K562 (cell line): Measurements from ENCODE around the gene GCDH. TPM values are rescaled to one million over a fixed set of nuclear protein-coding genes. Genes with fewer than 3 reads are reported as not detected.

ENCODE experiments used
- CCAR2 ChIP-seq: fragments of 200-400 bp; formaldehyde crosslinking; IDR thresholded peaks from 2 replicates; pipeline ENCODE4 v1.6.1; 2017; ENCODE audit warnings: mild to moderate bottlenecking, low read depth, low read length
- DACH1 ChIP-seq: fragments of 450-650 bp; IDR thresholded peaks from 2 replicates; pipeline ENCODE4 v1.6.1; 2018; ENCODE audit not compliant: partially characterized antibody
- FOSL1 ChIP-seq: fragments of 200-800 bp; sonication (Bioruptor generic); conservative IDR thresholded peaks from 2 replicates; pipeline ENCODE4 v1.6.1; 2016; ENCODE audit warnings: missing genetic modification characterization, missing compliant biosample characterization
- GATAD2B ChIP-seq: fragments of 450-650 bp; IDR thresholded peaks from 2 replicates; pipeline ENCODE4 v1.6.1; 2017; ENCODE audit warnings: mild to moderate bottlenecking, borderline replicate concordance
- GTF2F1 ChIP-seq: IDR thresholded peaks from 2 replicates; pipeline ENCODE4 v1.6.1; 2011; ENCODE audit warnings: low read depth, low read length, improper control_type of control experiment
- HINFP ChIP-seq: fragments of 450-650 bp; conservative IDR thresholded peaks from 2 replicates; pipeline ENCODE4 v1.6.1; 2016; ENCODE audit warnings: missing genetic modification characterization, low read depth, mild to moderate bottlenecking, control low read depth, missing compliant biosample characterization
- HMBOX1 ChIP-seq: sonication (generic); IDR thresholded peaks from 2 replicates; pipeline ENCODE4 v1.6.1; 2016
- RBFOX2 ChIP-seq: fragments of 200-400 bp; formaldehyde crosslinking; IDR thresholded peaks from 2 replicates; pipeline ENCODE4 v1.6.1; 2017; ENCODE audit warnings: low read depth, mild to moderate bottlenecking, low read length, moderate library complexity
- SAP30 ChIP-seq: fragments of 200-600 bp; sonication (generic); IDR thresholded peaks from 2 replicates; pipeline ENCODE4 v1.6.1; 2012; ENCODE audit warnings: borderline replicate concordance, low read depth, mild to moderate bottlenecking, moderate library complexity, low read length, control low read depth, inconsistent platforms; ENCODE audit not compliant: insufficient read depth, poor library complexity, severe bottlenecking
- TAF1 ChIP-seq: IDR thresholded peaks from 2 replicates; pipeline ENCODE4 v1.6.1; 2011; ENCODE audit warnings: mild to moderate bottlenecking, low read length, moderate library complexity; ENCODE audit not compliant: insufficient read depth, control insufficient read depth, severe bottlenecking; ENCODE audit errors: extremely low read depth
- YBX1 ChIP-seq: fragments of 450-650 bp; IDR thresholded peaks from 2 replicates; pipeline ENCODE4 v1.7.1; 2016; ENCODE audit warnings: mild to moderate bottlenecking
- ZFP91 ChIP-seq: sonication (generic); formaldehyde crosslinking; IDR thresholded peaks from 2 replicates; pipeline ENCODE4 v1.8.0; 2022; ENCODE audit warnings: mild to moderate bottlenecking, missing genetic modification reagents
- ZNF197 ChIP-seq: fragments of 200-800 bp; sonication (Bioruptor generic); IDR thresholded peaks from 2 replicates; pipeline ENCODE4 v1.6.1; 2016; ENCODE audit warnings: low read depth, missing genetic modification characterization, missing compliant biosample characterization
- ZNF239 ChIP-seq: fragments of 250-450 bp; sonication (Bioruptor Pico); IDR thresholded peaks from 2 replicates; pipeline ENCODE4 v1.4.0; 2020; ENCODE audit warnings: mild to moderate bottlenecking
- ZNF609 ChIP-seq: sonication (generic); formaldehyde crosslinking; IDR thresholded peaks from 2 replicates; pipeline ENCODE4 v1.8.1; 2023; ENCODE audit warnings: missing genetic modification reagents, mild to moderate bottlenecking, borderline replicate concordance
- ZSCAN32 ChIP-seq: fragments of 450-650 bp; formaldehyde crosslinking; IDR thresholded peaks from 2 replicates; pipeline ENCODE4 v1.4.0; 2020; ENCODE audit warnings: mild to moderate bottlenecking, moderate library complexity
- polyA plus RNA-seq, 8 experiments: library from polyadenylated mRNA; depleted of rRNA in 4 of 8; stranded (reverse) in 5 of 8; unstranded in 3 of 8; fragments of >200 nt; fragmentation: Nextera tagmentation in 2 of 8; fragmentation: Illumina TruSeq in 1 of 8; extraction: Ambion mirVana in 2 of 8; extraction: Trizol in 1 of 8; gene quantifications; 2 replicates each; pipeline versions ENCODE4 v1.2.1 to v1.2.3, GENCODE V29; 2011 to 2014; ENCODE audit warnings: inconsistent platforms in 1 of 8, missing spikeins in 1 of 8
- total RNA-seq, 7 experiments: library from RNA; depleted of rRNA in 6 of 7; stranded (reverse); fragments of >200 nt in 6 of 7; fragmentation: Illumina TruSeq in 2 of 7; extraction: Trizol in 2 of 7; gene quantifications; 2 replicates each; pipeline versions ENCODE4 v1.2.1 to v1.2.3, GENCODE V29; 2011 to 2021; ENCODE audit warnings: low replicate concordance in 1 of 7

Gene GCDH
- total and polyA plus RNA-seq, 9 of the 15 experiments (the other 6 are each of a cell fraction or from before 2014, with no cell fraction given) = 2.9 to 50.8 (median 19.1) TPM

GRCh38 chr19:12945479-12946091 is 54.6 kb downstream of the GCDH start, which contains the start of gene RAD23A (continued):
- peak; percentile 68 for TF ChIP-seq FOSL1 (tag)
- no peak for TF ChIP-seq HINFP
- TF ChIP-seq GATAD2B = 0 out of 2 replicates have a peak, but pooled peaks have one; percentile 52
- TF ChIP-seq ZFP91 (CRISPR knock-in tag) = no peak
- no peak for TF ChIP-seq ZNF239 (CRISPR knock-in tag)
- TF ChIP-seq CCAR2 = no peak
- TF ChIP-seq YBX1 = no peak
- TF ChIP-seq TAF1 = peak; percentile 97
- peak; percentile 75; the same call in 1 of the 2 replicates for TF ChIP-seq ZNF609 (CRISPR knock-in tag)
- TF ChIP-seq ZNF197 (CRISPR knock-in tag) = no peak
- peak; percentile 95 for TF ChIP-seq RBFOX2
- no peak for TF ChIP-seq GTF2F1
- TF ChIP-seq DACH1 = no peak
- TF ChIP-seq SAP30 = no peak
- TF ChIP-seq ZSCAN32 (CRISPR knock-in tag) = peak; percentile 33; the same call in 1 of the 2 replicates
- TF ChIP-seq HMBOX1 = no peak
